ACC112 (cell line): ENCODE data around the gene NPHP4.

Experiments used
- H2AFZ ChIP-seq: fragments of 200-600 bp; sonication (generic); one replicate; pipeline ENCODE4 v1.6.0; 2017; ENCODE audit warnings: antibody characterized with exemption, low read length; ENCODE audit not compliant: unreplicated experiment
- H3K27ac ChIP-seq: fragments of 200-600 bp; sonication (generic); 2 replicates; pipeline ENCODE4 v1.5.1; 2014; ENCODE audit warnings: low read depth, mild to moderate bottlenecking, antibody characterized with exemption, low read length, moderate library complexity
- H3K27me3 ChIP-seq: fragments of 200-600 bp; sonication (generic); 2 replicates; pipeline ENCODE4 v1.6.1; 2014; ENCODE audit warnings: mild to moderate bottlenecking, antibody characterized with exemption, low read length, moderate library complexity, mixed read lengths; ENCODE audit not compliant: insufficient read depth
- H3K36me3 ChIP-seq: fragments of 200-600 bp; sonication (generic); 2 replicates; pipeline ENCODE4 v1.6.1; 2016; ENCODE audit warnings: mild to moderate bottlenecking, antibody characterized with exemption, low read length, moderate library complexity, mixed read lengths; ENCODE audit not compliant: insufficient read depth
- H3K4me1 ChIP-seq: fragments of 200-600 bp; sonication (generic); one replicate; pipeline ENCODE4 v1.6.1; 2016; ENCODE audit warnings: low read length, mixed read lengths; ENCODE audit not compliant: insufficient read depth, unreplicated experiment, control insufficient read depth
- H3K4me3 ChIP-seq: fragments of 200-600 bp; sonication (generic); 2 replicates; pipeline ENCODE4 v1.5.1; 2014; ENCODE audit warnings: mild to moderate bottlenecking, low read depth, low read length
- H3K79me2 ChIP-seq: fragments of 200-600 bp; sonication (generic); one replicate; pipeline ENCODE4 v1.6.0; 2016; ENCODE audit warnings: low read length; ENCODE audit not compliant: control insufficient read depth, unreplicated experiment, insufficient read depth

The NPHP4 gene

GRCh38 chr1:5907386-5907785 is 84.8 kb downstream of the NPHP4 start:
- Histone ChIP-seq H2AFZ (no peak overlapping the region), H3K36me3 (no peaks in the 10 kb centered on the region), H3K27ac (no peak overlapping the region), H3K79me2 (no peaks in the 10 kb centered on the region), H3K4me1 (no peaks in the 10 kb centered on the region), H3K27me3 (no peaks in the 10 kb centered on the region), H3K4me3 (no peak overlapping the region)

- no peaks in the 10 kb centered on the region for H3K36me3 ChIP-seq
- H3K4me3 ChIP-seq: no peak overlapping the region
- no peaks in the 10 kb centered on the region for H3K4me1 ChIP-seq
- no peak overlapping the region for H2AFZ ChIP-seq
- no peaks in the 10 kb centered on the region for H3K27me3 ChIP-seq
- no peak overlapping the region for H3K27ac ChIP-seq
- H3K79me2 ChIP-seq: no peaks in the 10 kb centered on the region
Observed at GRCh38 chr1:5906966-5907365, 85.3 kb downstream of the NPHP4 start.

DNA sequence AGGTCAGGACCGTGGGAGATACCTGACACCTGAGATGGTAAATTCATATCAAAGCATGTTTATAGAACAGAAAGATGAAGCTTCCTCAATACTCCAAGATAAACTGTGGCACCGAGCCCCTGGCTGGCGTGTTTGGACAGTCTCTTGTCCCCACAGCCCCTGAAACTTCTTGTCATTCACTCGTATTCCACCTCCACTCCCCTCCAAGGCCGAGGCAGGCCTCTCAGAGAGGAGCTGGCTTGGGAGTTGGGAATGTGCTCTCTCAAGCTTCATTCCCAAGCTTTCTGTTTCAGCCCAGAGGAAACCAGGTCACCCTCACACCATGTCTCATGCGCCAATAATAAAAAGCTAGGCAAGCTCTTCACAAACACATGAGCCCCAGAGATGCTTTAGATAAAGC is 86.1 kb downstream of the NPHP4 start:
- H3K27ac ChIP-seq: no peak overlapping the region
- H3K36me3 ChIP-seq: no peaks in the 10 kb centered on the region
- no peaks in the 10 kb centered on the region for H3K27me3 ChIP-seq
- no peaks in the 10 kb centered on the region for H3K4me1 ChIP-seq
- no peaks in the 10 kb centered on the region for H3K79me2 ChIP-seq
- H3K4me3 ChIP-seq: no peak overlapping the region
- H2AFZ ChIP-seq: no peak overlapping the region

GRCh38 chr1:5905436-5905835 is 86.8 kb downstream of the NPHP4 start:
- Histone ChIP-seq H2AFZ (no peak overlapping the region), H3K36me3 (no peaks in the 10 kb centered on the region), H3K27me3 (no peaks in the 10 kb centered on the region), H3K27ac (no peak overlapping the region), H3K4me3 (no peak overlapping the region), H3K4me1 (no peaks in the 10 kb centered on the region), H3K79me2 (no peaks in the 10 kb centered on the region)

- no peaks in the 10 kb centered on the region for H3K79me2 ChIP-seq
- H3K4me3 ChIP-seq: no peak overlapping the region
- H3K27ac ChIP-seq: no peak overlapping the region
- no peaks in the 10 kb centered on the region for H3K36me3 ChIP-seq
- no peak overlapping the region for H2AFZ ChIP-seq
- H3K4me1 ChIP-seq: no peaks in the 10 kb centered on the region
- H3K27me3 ChIP-seq: no peaks in the 10 kb centered on the region
Observed at GRCh38 chr1:5904551-5904950, 87.7 kb downstream of the NPHP4 start.

- H2AFZ ChIP-seq: no peak overlapping the region
- H3K79me2 ChIP-seq: no peaks in the 10 kb centered on the region
- no peaks in the 10 kb centered on the region for H3K36me3 ChIP-seq
- H3K4me3 ChIP-seq: no peak overlapping the region
- H3K27ac ChIP-seq: no peak overlapping the region
- H3K27me3 ChIP-seq: no peaks in the 10 kb centered on the region
- no peaks in the 10 kb centered on the region for H3K4me1 ChIP-seq
Observed at GRCh38 chr1:5903680-5904079, 88.5 kb downstream of the NPHP4 start.

- H3K79me2 ChIP-seq: no peaks in the 10 kb centered on the region
- no peaks in the 10 kb centered on the region for H3K27me3 ChIP-seq
- no peak overlapping the region for H2AFZ ChIP-seq
- H3K36me3 ChIP-seq: no peaks in the 10 kb centered on the region
- H3K4me3 ChIP-seq: no peak overlapping the region
- H3K4me1 ChIP-seq: no peaks in the 10 kb centered on the region
- no peak overlapping the region for H3K27ac ChIP-seq
Observed at GRCh38 chr1:5903031-5903430, 89.2 kb downstream of the NPHP4 start.

DNA sequence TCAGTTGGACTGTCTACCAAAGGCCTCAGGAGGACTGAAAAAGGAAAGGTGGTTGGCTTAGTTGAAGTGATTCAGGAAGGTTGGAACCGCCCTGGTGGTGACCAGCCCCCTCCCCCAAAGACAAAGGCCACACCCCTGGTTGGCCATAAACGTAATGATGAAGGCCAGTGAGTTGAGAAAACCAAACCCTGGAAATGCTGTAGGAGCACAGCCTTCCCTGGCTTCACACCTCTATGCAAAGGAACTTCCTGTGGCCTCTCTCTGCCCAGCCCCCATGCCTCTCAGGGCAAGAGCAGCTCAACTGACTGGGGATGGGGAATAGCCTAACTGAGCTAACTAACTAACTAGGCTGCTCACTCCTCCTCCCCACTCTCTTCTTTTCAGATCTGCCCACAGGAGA is 90.4 kb downstream of the NPHP4 start:
- Histone ChIP-seq H3K4me3 (no peak overlapping the region), H3K27me3 (no peaks in the 10 kb centered on the region), H3K4me1 (no peaks in the 10 kb centered on the region), H3K79me2 (no peaks in the 10 kb centered on the region), H3K27ac (no peak overlapping the region), H3K36me3 (no peaks in the 10 kb centered on the region), H2AFZ (no peak overlapping the region)

DNA sequence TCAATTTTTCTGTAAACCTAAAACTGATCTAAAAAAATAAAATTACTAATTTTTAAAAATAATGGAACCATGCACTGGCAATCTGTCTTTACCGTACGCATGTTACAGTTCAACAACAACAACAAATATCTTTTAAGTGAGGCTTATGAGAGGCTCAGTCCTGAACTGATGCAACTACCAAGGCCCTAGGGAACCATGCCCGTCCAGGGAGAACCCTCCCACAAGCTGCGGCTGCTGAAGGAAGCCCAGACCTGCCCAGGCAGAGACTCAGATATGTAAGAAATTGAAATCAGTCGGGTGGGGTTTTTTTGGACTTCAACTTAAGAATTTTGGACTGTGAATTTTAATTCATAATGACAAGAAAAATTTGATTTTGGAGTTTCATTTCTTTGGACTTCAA is 91.1 kb downstream of the NPHP4 start:
- Histone ChIP-seq H3K27me3 (no peaks in the 10 kb centered on the region), H3K27ac (no peak overlapping the region), H3K4me1 (no peaks in the 10 kb centered on the region), H2AFZ (no peak overlapping the region), H3K79me2 (no peaks in the 10 kb centered on the region), H3K36me3 (no peaks in the 10 kb centered on the region), H3K4me3 (no peak overlapping the region)

GRCh38 chr1:5898266-5898665 is 94.0 kb downstream of the NPHP4 start:
- Histone ChIP-seq H3K27me3 (no peaks in the 10 kb centered on the region), H3K4me3 (no peak overlapping the region)

GRCh38 chr1:5896706-5897660 is 95.2 kb downstream of the NPHP4 start:
- Histone ChIP-seq H3K36me3 (0 out of 2 replicates have a peak, but pooled peaks cover 3% of the 10 kb centered on the region), H3K27ac (no peak overlapping the region), H3K4me3 (no peak overlapping the region)

More at GRCh38 chr1:5898266-5898665, 94.0 kb downstream of the NPHP4 start:
- H2AFZ ChIP-seq: no peak overlapping the region
- H3K4me1 ChIP-seq: no peaks in the 10 kb centered on the region
- H3K27ac ChIP-seq: no peak overlapping the region
- no peaks in the 10 kb centered on the region for H3K79me2 ChIP-seq
- 0 out of 2 replicates have a peak, but pooled peaks cover 3% of the 10 kb centered on the region for H3K36me3 ChIP-seq

More at GRCh38 chr1:5896706-5897660, 95.2 kb downstream of the NPHP4 start:
- Histone ChIP-seq H3K27me3 (no peaks in the 10 kb centered on the region), H3K79me2 (no peaks in the 10 kb centered on the region), H2AFZ (no peak overlapping the region), H3K4me1 (peaks cover 2% of the 10 kb centered on the region)
